GM12891 (cell line): ENCODE measurements around the gene ELMO1.

Source experiments
- POLR2A ChIP-seq: IDR thresholded peaks from 2 replicates; pipeline ENCODE4 v1.6.1; 2011; ENCODE audit warnings: low read depth, low read length, control low read depth
- POLR2AphosphoS5 ChIP-seq: IDR thresholded peaks from 2 replicates; pipeline ENCODE4 v1.6.1; 2011; ENCODE audit warnings: low read depth, low read length, control low read depth
- POU2F2 ChIP-seq: IDR thresholded peaks from 2 replicates; pipeline ENCODE4 v1.6.1; 2011; ENCODE audit warnings: low read depth, mild to moderate bottlenecking, control low read depth, low read length, moderate library complexity
- SPI1 ChIP-seq: IDR thresholded peaks from 2 replicates; pipeline ENCODE4 v1.6.1; 2011; ENCODE audit warnings: low read depth, low read length, control low read depth
- TAF1 ChIP-seq: IDR thresholded peaks from 2 replicates; pipeline ENCODE4 v1.6.1; 2011; ENCODE audit warnings: low read depth, low read length, control low read depth

- TF ChIP-seq POLR2AphosphoS5 (no peak), POLR2A (no peak), TAF1 (no peak), SPI1 (peak; percentile 39), POU2F2 (no peak)
Observed at GRCh38 chr7:37337522-37337921, 111.1 kb downstream of the ELMO1 start.
